HCT116 (cell line): ENCODE measurements around the gene WWOX. TPM values are rescaled to one million over a fixed set of nuclear protein-coding genes. Genes with fewer than 3 reads are reported as not detected.

Experiments used
- ATAC-seq: fragments of 200-7000 bp; cut with Tn5 transposase; 2 replicates; pipeline ENCODE4 v1.9.1; 2020; ENCODE audit warnings: mild to moderate bottlenecking, moderate library complexity
- BruUV-seq: library from RNA; stranded (reverse); fragments of 400-500 nt; replicated peaks from 2 replicates; lab custom pipeline; 2021; lab: Mats Ljungman, UMichigan
- CTCF ChIA-PET: fragments of 300-600 bp; sonication (Branson Sonifier 250); formaldehyde crosslinking; loops from one replicate; lab custom pipeline; 2021; ENCODE audit warnings: antibody characterized with exemption; lab: Charles Lee
- POLR2A ChIA-PET: fragments of 300-600, 350-600 bp; sonication (Branson Sonifier 250); formaldehyde crosslinking; loops from one replicate; lab custom pipeline; 2021; ENCODE audit warnings: antibody characterized with exemption; lab: Charles Lee
- RAD21 ChIA-PET, 2 experiments: fragments of 300-600 bp; sonication (Branson Sonifier 250); formaldehyde crosslinking; loops; one replicate each; lab custom pipeline; 2023; ENCODE audit warnings: low total read pairs in 2 of 2; ENCODE audit not compliant: uncharacterized antibody in 2 of 2, unreplicated experiment in 2 of 2, low non-redundant PET in 1 of 2; lab: Charles Lee
- DNase-seq: peaks from one replicate; pipeline ENCODE4 v3.0.0-alpha.2; 2010; ENCODE audit warnings: low read depth, low spot score
- H2AFZ ChIP-seq: fragments of 200-600 bp; shearing (Covaris generic), sonication (generic); 2 replicates; pipeline ENCODE4 v1.6.1; 2017; ENCODE audit warnings: low read depth, mixed run types, mixed read lengths, antibody characterized with exemption, low read length; ENCODE audit not compliant: poor library complexity, severe bottlenecking
- H3K27ac ChIP-seq: 2 replicates; pipeline ENCODE4 v1.5.1; 2012; ENCODE audit warnings: low read depth, low read length
- H3K27me3 ChIP-seq: fragments of 200-600 bp; sonication (generic); 2 replicates; pipeline ENCODE4 v1.6.1; 2016; ENCODE audit warnings: mixed run types, low read length, mixed read lengths; ENCODE audit not compliant: insufficient read depth
- H3K36me3 ChIP-seq, 2 experiments: fragments of 200-500 bp in 1 of 2; fragments of 200-600 bp in 1 of 2; sonication (Bioruptor generic) in 1 of 2; sonication (generic) in 1 of 2; 2 replicates each; pipeline versions ENCODE4 v1.5.1 to v1.6.1; 2014 to 2016; ENCODE audit warnings: low read length in 2 of 2, inconsistent platforms in 1 of 2, mixed read lengths in 1 of 2, mixed run types in 1 of 2; ENCODE audit not compliant: insufficient read depth in 2 of 2, control insufficient read depth in 1 of 2
- H3K4me1 ChIP-seq, 2 experiments: fragments of 200-600 bp in 1 of 2; sonication (generic) in 1 of 2; 2 replicates each; pipeline versions ENCODE4 v1.5.1 to v1.6.1; 2012 to 2017; ENCODE audit warnings: low read length in 2 of 2, inconsistent platforms in 1 of 2, mild to moderate bottlenecking in 1 of 2, mixed read lengths in 1 of 2, mixed run types in 1 of 2, moderate library complexity in 1 of 2; ENCODE audit not compliant: insufficient read depth in 2 of 2, control insufficient read depth in 1 of 2
- H3K4me2 ChIP-seq: fragments of 200-600 bp; sonication (generic); 2 replicates; pipeline ENCODE4 v1.6.1; 2017; ENCODE audit warnings: mixed run types, low read length, mixed read lengths
- H3K4me3 ChIP-seq, 2 experiments: fragments of 200-600 bp in 1 of 2; sonication (generic) in 1 of 2; replicated peaks in 1 of 2; 2 replicates each; pipeline ENCODE4 v1.5.1; 2011 to 2016; ENCODE audit warnings: low read length in 2 of 2, control low read depth in 1 of 2, low read depth in 1 of 2, mild to moderate bottlenecking in 1 of 2, mixed read lengths in 1 of 2, mixed run types in 1 of 2
- H3K79me2 ChIP-seq: fragments of 200-600 bp; sonication (generic); 2 replicates; pipeline ENCODE4 v1.6.1; 2017; ENCODE audit warnings: mild to moderate bottlenecking, mixed run types, low read length, moderate library complexity, mixed read lengths; ENCODE audit not compliant: insufficient read depth
- H3K9ac ChIP-seq: fragments of 200-600 bp; sonication (generic); 2 replicates; pipeline ENCODE4 v1.6.1; 2016; ENCODE audit warnings: low read length, mixed read lengths
- H3K9me2 ChIP-seq: fragments of 200-600 bp; sonication (generic), shearing (Covaris generic); 2 replicates; pipeline ENCODE4 v1.6.1; 2017; ENCODE audit warnings: mixed run types, mild to moderate bottlenecking, moderate library complexity; ENCODE audit not compliant: insufficient read depth
- H3K9me3 ChIP-seq, 2 experiments: fragments of 200-500 bp in 1 of 2; fragments of 200-600 bp in 1 of 2; sonication (Bioruptor generic) in 1 of 2; sonication (generic) in 1 of 2; 2 replicates each; pipeline ENCODE4 v1.6.1; 2014 to 2017; ENCODE audit warnings: low read length in 2 of 2, mixed read lengths in 2 of 2, inconsistent platforms in 1 of 2, low read depth in 1 of 2, mild to moderate bottlenecking in 1 of 2, mixed run types in 1 of 2, moderate library complexity in 1 of 2; ENCODE audit not compliant: control insufficient read depth in 1 of 2, insufficient read depth in 1 of 2
- H4K20me1 ChIP-seq: fragments of 200-600 bp; sonication (generic), shearing (Covaris generic); 2 replicates; pipeline ENCODE4 v1.6.1; 2017; ENCODE audit warnings: mixed run types, mild to moderate bottlenecking, moderate library complexity; ENCODE audit not compliant: insufficient read depth
- CTCF ChIP-seq, 3 experiments: fragments of 200-600 bp in 1 of 3; sonication (generic) in 1 of 3; IDR thresholded peaks in 2 of 3; conservative IDR thresholded peaks in 1 of 3; 2 replicates each; pipeline ENCODE4 v1.5.1; 2012 to 2017; ENCODE audit warnings: low read depth in 2 of 3, low read length in 2 of 3, antibody characterized with exemption in 1 of 3, borderline replicate concordance in 1 of 3, control low read depth in 1 of 3, mild to moderate bottlenecking in 1 of 3, mixed read lengths in 1 of 3, mixed run types in 1 of 3, moderate library complexity in 1 of 3; ENCODE audit not compliant: insufficient read depth in 1 of 3
- ELF1 ChIP-seq: IDR thresholded peaks from 2 replicates; pipeline ENCODE4 v1.6.1; 2012; ENCODE audit warnings: low read depth, borderline replicate concordance
- EZH2 ChIP-seq: fragments of 200-600 bp; sonication (generic); IDR thresholded peaks from 2 replicates; pipeline ENCODE4 v1.6.1; 2017; ENCODE audit warnings: antibody characterized with exemption, mixed run types
- JUND ChIP-seq: IDR thresholded peaks from 2 replicates; pipeline ENCODE4 v1.6.1; 2012
- YY1 ChIP-seq: IDR thresholded peaks from 2 replicates; pipeline ENCODE4 v1.6.1; 2011; ENCODE audit warnings: low read length, low read depth, moderate library complexity, mild to moderate bottlenecking; ENCODE audit not compliant: insufficient replicate concordance; ENCODE audit errors: extremely low read depth
- ZNF274 ChIP-seq: fragments of 200-500 bp; sonication (Bioruptor generic); IDR thresholded peaks from 2 replicates; pipeline ENCODE4 v1.6.1; 2014; ENCODE audit warnings: mild to moderate bottlenecking, low read depth, low read length, inconsistent platforms
- intact Hi-C: fragments of 100-400 bp; cut with micrococcal nuclease; formaldehyde crosslinking; loops from 2 replicates; pipeline ENCODE4 v1.10.0; 2022
- total RNA-seq: library from RNA; stranded (reverse); gene quantifications from one replicate; pipeline ENCODE4 v1.2.1, GENCODE V29; 2021; ENCODE audit not compliant: unreplicated experiment
- TF ChIP-seq, protein P1 (sequence below): IDR thresholded peaks from 2 replicates; pipeline ENCODE4 v1.6.1; 2012; ENCODE audit warnings: low read depth

WWOX gene
- total RNA-seq, 1 experiment from 2014 or later = 13.7 TPM

DNA sequence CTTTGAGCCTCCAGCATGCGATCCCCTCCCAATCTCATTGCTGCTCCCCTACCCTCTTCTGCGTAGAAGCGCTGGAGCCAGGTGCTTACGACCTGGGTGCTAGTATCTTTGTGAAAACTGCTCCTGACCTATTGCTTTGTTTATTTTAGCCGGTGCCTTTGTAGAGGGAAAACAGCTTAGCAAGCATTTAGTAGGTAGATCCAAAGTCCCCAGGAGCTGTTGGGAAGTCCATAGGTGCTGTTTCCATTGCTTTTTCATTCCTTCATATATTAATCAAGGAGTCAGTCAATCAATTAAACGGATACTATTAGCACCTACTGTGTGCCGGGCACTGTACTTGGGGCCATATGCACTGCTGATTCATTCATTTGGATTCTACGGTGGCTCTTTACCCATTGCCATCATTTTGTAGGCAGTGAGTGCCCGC, 497.6 kb downstream of the WWOX start:
- H3K9ac ChIP-seq = no peak overlapping the region
- no peak overlapping the region for H3K27ac ChIP-seq
- H2AFZ ChIP-seq = no peak overlapping the region
- no peak for DNase-seq
- ChIA-PET POLR2A (no interaction called here), CTCF (no interaction called here), RAD21 (no interaction called here)
- H3K9me3 ChIP-seq = no peaks in the 10 kb centered on the region
- H3K79me2 ChIP-seq = no peaks in the 10 kb centered on the region
- H4K20me1 ChIP-seq = no peaks in the 10 kb centered on the region
- no peaks in the 10 kb centered on the region for H3K36me3 ChIP-seq
- no peak overlapping the region for H3K4me2 ChIP-seq
- H3K27me3 ChIP-seq = no peaks in the 10 kb centered on the region
- H3K4me3 ChIP-seq = no peak overlapping the region
- intact Hi-C loops = no loop called here
- H3K9me2 ChIP-seq = no peaks in the 10 kb centered on the region
- TF ChIP-seq YY1 (no peak), EZH2 (no peak), JUND (no peak), ELF1 (no peak), CTCF (IDR thresholded peaks at IDR 0.05 in 2 of 3, conservative IDR thresholded peaks at IDR 0.05 in 1 of 3; ENCODE audit: borderline replicate concordance in 1 of 3, insufficient read depth in 1 of 3, low read depth in 2 of 3, low read length in 2 of 3) (no peak), ZNF274 (no peak)
- TF ChIP-seq, protein P1, sequence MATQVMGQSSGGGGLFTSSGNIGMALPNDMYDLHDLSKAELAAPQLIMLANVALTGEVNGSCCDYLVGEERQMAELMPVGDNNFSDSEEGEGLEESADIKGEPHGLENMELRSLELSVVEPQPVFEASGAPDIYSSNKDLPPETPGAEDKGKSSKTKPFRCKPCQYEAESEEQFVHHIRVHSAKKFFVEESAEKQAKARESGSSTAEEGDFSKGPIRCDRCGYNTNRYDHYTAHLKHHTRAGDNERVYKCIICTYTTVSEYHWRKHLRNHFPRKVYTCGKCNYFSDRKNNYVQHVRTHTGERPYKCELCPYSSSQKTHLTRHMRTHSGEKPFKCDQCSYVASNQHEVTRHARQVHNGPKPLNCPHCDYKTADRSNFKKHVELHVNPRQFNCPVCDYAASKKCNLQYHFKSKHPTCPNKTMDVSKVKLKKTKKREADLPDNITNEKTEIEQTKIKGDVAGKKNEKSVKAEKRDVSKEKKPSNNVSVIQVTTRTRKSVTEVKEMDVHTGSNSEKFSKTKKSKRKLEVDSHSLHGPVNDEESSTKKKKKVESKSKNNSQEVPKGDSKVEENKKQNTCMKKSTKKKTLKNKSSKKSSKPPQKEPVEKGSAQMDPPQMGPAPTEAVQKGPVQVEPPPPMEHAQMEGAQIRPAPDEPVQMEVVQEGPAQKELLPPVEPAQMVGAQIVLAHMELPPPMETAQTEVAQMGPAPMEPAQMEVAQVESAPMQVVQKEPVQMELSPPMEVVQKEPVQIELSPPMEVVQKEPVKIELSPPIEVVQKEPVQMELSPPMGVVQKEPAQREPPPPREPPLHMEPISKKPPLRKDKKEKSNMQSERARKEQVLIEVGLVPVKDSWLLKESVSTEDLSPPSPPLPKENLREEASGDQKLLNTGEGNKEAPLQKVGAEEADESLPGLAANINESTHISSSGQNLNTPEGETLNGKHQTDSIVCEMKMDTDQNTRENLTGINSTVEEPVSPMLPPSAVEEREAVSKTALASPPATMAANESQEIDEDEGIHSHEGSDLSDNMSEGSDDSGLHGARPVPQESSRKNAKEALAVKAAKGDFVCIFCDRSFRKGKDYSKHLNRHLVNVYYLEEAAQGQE = no peak
- H3K4me1 ChIP-seq = no peaks in the 10 kb centered on the region
- no TSS peak for BruUV-seq
- ATAC-seq = no peak
